Measurements from ENCODE around the gene NXPE1. TPM values are rescaled to one million over a fixed set of nuclear protein-coding genes. Genes with fewer than 3 reads are reported as not detected.
A peak's percentile ranks its signal among the peaks of the same experiment; 100 is the strongest.

NXPE1 gene
- total RNA-seq, 1 experiment from 2014 or later, result not detected

GRCh38 chr11:114524122-114524521 is 35.6 kb downstream of the NXPE1 start:
- Mint-ChIP-seq H3K36me3 (peaks cover 21% of the 10 kb centered on the region), H3K4me3 (no peak overlapping the region), H3K9me3 (peaks cover 61% of the 10 kb centered on the region), H3K4me1 (no peaks in the 10 kb centered on the region), H3K27ac (no peak overlapping the region), H3K27me3 (ENCODE audit: low read depth) (no peaks in the 10 kb centered on the region)
- ATAC-seq (no peak), DNase-seq (ENCODE audit: low spot score) (no peak)
- ChIA-PET POLR2A (no interaction called here), CTCF (no interaction called here)
- TF ChIP-seq ZBTB21 (CRISPR knock-in tag; IDR thresholded peaks at IDR 0.05; ENCODE audit: borderline replicate concordance), result no peak

GRCh38 chr11:114522818-114523217 is 36.9 kb downstream of the NXPE1 start:
- Mint-ChIP-seq H3K27me3 (ENCODE audit: low read depth) (no peaks in the 10 kb centered on the region), H3K4me3 (no peak overlapping the region), H3K4me1 (no peaks in the 10 kb centered on the region), H3K36me3 (peaks cover 21% of the 10 kb centered on the region), H3K27ac (no peak overlapping the region), H3K9me3 (peaks cover 48% of the 10 kb centered on the region)
- no peak for TF ChIP-seq ZNF317 (CRISPR knock-in tag; IDR thresholded peaks at IDR 0.05; ENCODE audit: borderline replicate concordance, low read depth)
- TF ChIP-seq ZSCAN18 (CRISPR knock-in tag; IDR thresholded peaks at IDR 0.05), result no peak
- TF ChIP-seq ZBTB21 (CRISPR knock-in tag; IDR thresholded peaks at IDR 0.05; ENCODE audit: borderline replicate concordance), result no peak
- TF ChIP-seq E2F4 (CRISPR knock-in tag; IDR thresholded peaks at IDR 0.05; ENCODE audit: borderline replicate concordance, low read depth), result no peak
- no peak for TF ChIP-seq HMGXB4 (CRISPR knock-in tag; IDR thresholded peaks at IDR 0.05)
- DNase-seq (ENCODE audit: low spot score) (no peak), ATAC-seq (no peak)
- CTCF ChIA-PET, result no interaction called here
- POLR2A ChIA-PET, result no interaction called here

GRCh38 chr11:114511538-114511937 is 48.1 kb downstream of the NXPE1 start:
- H3K27ac Mint-ChIP-seq, result no peak overlapping the region
- no peak overlapping the region for H3K4me3 Mint-ChIP-seq
- ChIA-PET CTCF (interaction anchor here (0.6 kb wide), 1 partner anchor 29 kb away, joined by 5 read pairs; no protein-coding TSS in a partner anchor), POLR2A (no interaction called here)
- no peaks in the 10 kb centered on the region for H3K27me3 Mint-ChIP-seq (ENCODE audit: low read depth)
- DNase-seq (ENCODE audit: low spot score) (no peak), ATAC-seq (peak; percentile 62)
- H3K4me1 Mint-ChIP-seq, result 0 out of 2 replicates have a peak, but pooled peaks cover 3% of the 10 kb centered on the region
- 0 out of 2 replicates have a peak, but pooled peaks cover 3% of the 10 kb centered on the region for H3K36me3 Mint-ChIP-seq
- peaks cover 26% of the 10 kb centered on the region for H3K9me3 Mint-ChIP-seq
- no peak for TF ChIP-seq ZNF121 (CRISPR knock-in tag; IDR thresholded peaks at IDR 0.05)
- no peak for TF ChIP-seq KAT7 (CRISPR knock-in tag; IDR thresholded peaks at IDR 0.05; ENCODE audit: borderline replicate concordance)
- no peak for TF ChIP-seq ATF1 (CRISPR knock-in tag; IDR thresholded peaks at IDR 0.05)
- TF ChIP-seq GTF2I (CRISPR knock-in tag; conservative IDR thresholded peaks at IDR 0.05), result no peak
- TF ChIP-seq JAZF1 (CRISPR knock-in tag; IDR thresholded peaks at IDR 0.05), result no peak
- TF ChIP-seq CTCF (IDR thresholded peaks at IDR 0.05), result no peak
- TF ChIP-seq AFF4 (CRISPR knock-in tag; IDR thresholded peaks at IDR 0.05; ENCODE audit: borderline replicate concordance), result no peak
- no peak for TF ChIP-seq ZNF317 (CRISPR knock-in tag; IDR thresholded peaks at IDR 0.05; ENCODE audit: borderline replicate concordance, low read depth)
- TF ChIP-seq MXD4 (CRISPR knock-in tag; IDR thresholded peaks at IDR 0.05; ENCODE audit: borderline replicate concordance), result no peak
- no peak for TF ChIP-seq E2F4 (CRISPR knock-in tag; IDR thresholded peaks at IDR 0.05; ENCODE audit: borderline replicate concordance, low read depth)
- no peak for TF ChIP-seq CDX4 (CRISPR knock-in tag; IDR thresholded peaks at IDR 0.05; ENCODE audit: borderline replicate concordance)
- TF ChIP-seq OVOL2 (CRISPR knock-in tag; IDR thresholded peaks at IDR 0.05; ENCODE audit: borderline replicate concordance), result no peak
